ENCODE data around the gene FBXW4. TPM values are rescaled to one million over a fixed set of nuclear protein-coding genes. Genes with fewer than 3 reads are reported as not detected.

Gene FBXW4
- polyA plus RNA-seq, 1 donor (not counting 4 experiments of a cell fraction or from before 2014, with no cell fraction given): 22.3 TPM

GRCh38 chr10:101709359-101710058 lies 14.5 kb upstream of the FBXW4 start:
- Histone ChIP-seq H3K4me2 (ENCODE audit: control insufficient read depth, extremely low read depth, insufficient read depth, low read depth, low read length) (no peak overlapping the region), H2AFZ (ENCODE audit: control insufficient read depth, low read length) (no peak overlapping the region), H3K9me3 (ENCODE audit: control insufficient read depth, low read depth, low read length) (no peaks in the 10 kb centered on the region), H3K27me3 (ENCODE audit: control insufficient read depth, extremely low read depth, insufficient read depth, low read length) (peaks cover 13% of the 10 kb centered on the region), H3K9me1 (ENCODE audit: control insufficient read depth, extremely low read depth, insufficient read depth, low read length) (no peaks in the 10 kb centered on the region), H3K79me2 (ENCODE audit: control insufficient read depth, insufficient read depth, low read length) (no peaks in the 10 kb centered on the region), H4K20me1 (ENCODE audit: control insufficient read depth, extremely low read depth, insufficient read depth, low read length) (no peaks in the 10 kb centered on the region), H3K36me3 (ENCODE audit: control insufficient read depth in 2 of 2, extremely low read depth in 1 of 2, insufficient read depth in 2 of 2, low read length in 2 of 2) (no peaks in the 10 kb centered on the region), H3K4me1 (ENCODE audit: control insufficient read depth, extremely low read depth, insufficient read depth, low read length) (no peaks in the 10 kb centered on the region), H3K27ac (ENCODE audit: control insufficient read depth, insufficient read depth, low read length) (no peak overlapping the region), H3K9ac (ENCODE audit: control insufficient read depth, extremely low read depth, insufficient read depth, low read length) (no peak overlapping the region), H3K4me3 (ENCODE audit: control insufficient read depth in 2 of 3, extremely low read depth in 1 of 3, insufficient read depth in 2 of 3, low read depth in 1 of 3, low read length in 3 of 3) (no peak overlapping the region)
- no peak for DNase-seq (ENCODE audit: low read depth, low spot score)
- no peak for FAIRE-seq
- dilution Hi-C loops (cut with MboI; ENCODE audit: extremely low pct_ligation_motif_present, low sequenced_read_pairs): no loop called here
- no peak for TF ChIP-seq CTCF (optimal IDR thresholded peaks at IDR 0.05 in 1 of 3, IDR thresholded peaks at IDR 0.05 in 1 of 3, conservative IDR thresholded peaks at IDR 0.05 in 1 of 3; ENCODE audit: extremely low read depth in 1 of 3, insufficient read depth in 2 of 3, low read length in 3 of 3)
- TF ChIP-seq EZH2 (IDR thresholded peaks at IDR 0.05; ENCODE audit: low read length): no peak

GRCh38 chr10:101708870-101709269 lies 13.9 kb upstream of the FBXW4 start:
- no peaks in the 10 kb centered on the region for H3K79me2 ChIP-seq (ENCODE audit: control insufficient read depth, insufficient read depth, low read length)
- no peak overlapping the region for H3K4me2 ChIP-seq (ENCODE audit: control insufficient read depth, extremely low read depth, insufficient read depth, low read depth, low read length)
- H3K9me1 ChIP-seq (ENCODE audit: control insufficient read depth, extremely low read depth, insufficient read depth, low read length): no peaks in the 10 kb centered on the region
- DNase-seq (ENCODE audit: low read depth, low spot score): no peak
- H3K27me3 ChIP-seq (ENCODE audit: control insufficient read depth, extremely low read depth, insufficient read depth, low read length): peaks cover 13% of the 10 kb centered on the region
- H3K4me1 ChIP-seq (ENCODE audit: control insufficient read depth, extremely low read depth, insufficient read depth, low read length): no peaks in the 10 kb centered on the region
- no peak overlapping the region for H3K4me3 ChIP-seq (ENCODE audit: control insufficient read depth in 2 of 3, extremely low read depth in 1 of 3, insufficient read depth in 2 of 3, low read depth in 1 of 3, low read length in 3 of 3)
- H2AFZ ChIP-seq (ENCODE audit: control insufficient read depth, low read length): no peak overlapping the region
- no peak overlapping the region for H3K9ac ChIP-seq (ENCODE audit: control insufficient read depth, extremely low read depth, insufficient read depth, low read length)
- FAIRE-seq: no peak
- no peaks in the 10 kb centered on the region for H3K9me3 ChIP-seq (ENCODE audit: control insufficient read depth, low read depth, low read length)
- no peaks in the 10 kb centered on the region for H3K36me3 ChIP-seq (ENCODE audit: control insufficient read depth in 2 of 2, extremely low read depth in 1 of 2, insufficient read depth in 2 of 2, low read length in 2 of 2)
- H4K20me1 ChIP-seq (ENCODE audit: control insufficient read depth, extremely low read depth, insufficient read depth, low read length): no peaks in the 10 kb centered on the region
- no peak overlapping the region for H3K27ac ChIP-seq (ENCODE audit: control insufficient read depth, insufficient read depth, low read length)
- dilution Hi-C loops (cut with MboI; ENCODE audit: extremely low pct_ligation_motif_present, low sequenced_read_pairs): no loop called here
- TF ChIP-seq EZH2 (IDR thresholded peaks at IDR 0.05; ENCODE audit: low read length): no peak
- no peak for TF ChIP-seq CTCF (optimal IDR thresholded peaks at IDR 0.05 in 1 of 3, IDR thresholded peaks at IDR 0.05 in 1 of 3, conservative IDR thresholded peaks at IDR 0.05 in 1 of 3; ENCODE audit: extremely low read depth in 1 of 3, insufficient read depth in 2 of 3, low read length in 3 of 3)
